Astrocyte (in vitro differentiated cells and primary cell): Measurements from ENCODE around the gene NUP205.

Source experiments
- CTCF ChIP-seq: IDR thresholded peaks from 2 replicates; pipeline ENCODE4 v1.5.1; 2011; ENCODE audit warnings: low read depth, mild to moderate bottlenecking, inconsistent platforms, low read length, moderate library complexity; ENCODE audit not compliant: insufficient read depth
- EZH2 ChIP-seq: IDR thresholded peaks from 2 replicates; pipeline ENCODE4 v1.6.1; 2012; ENCODE audit warnings: mild to moderate bottlenecking, low read length, inconsistent platforms; ENCODE audit not compliant: insufficient read depth

- TF ChIP-seq EZH2 (no peak), CTCF (no peak)
These were observed 103.8 kb downstream of the NUP205 start for GRCh38 chr7:135661311-135662122.
